B cell (primary cell): ENCODE results near the gene ACOT4. TPM values are rescaled to one million over a fixed set of nuclear protein-coding genes. Genes with fewer than 3 reads are reported as not detected.

Experiments used
- ATAC-seq: fragments of 200-7000 bp; cut with Tn5 transposase; one replicate; pipeline ENCODE4 v1.10.0; 2021; ENCODE audit warnings: low read depth, mild to moderate bottlenecking, moderate number of reproducible peaks, moderate library complexity
- CTCF ChIA-PET: fragments of 350-600 bp; sonication (Branson Sonifier 250); formaldehyde crosslinking; loops from one replicate; lab custom pipeline; 2021; ENCODE audit warnings: antibody characterized with exemption, inconsistent platforms; lab: Charles Lee
- POLR2A ChIA-PET: fragments of 350-600 bp; sonication (Branson Sonifier 250); formaldehyde crosslinking; loops from one replicate; lab custom pipeline; 2021; ENCODE audit warnings: antibody characterized with exemption; lab: Charles Lee
- DNase-seq: peaks from one replicate; pipeline ENCODE4 v3.0.0; 2013
- H2AFZ ChIP-seq: 2 replicates; pipeline ENCODE4 v1.6.1; 2012; ENCODE audit warnings: mild to moderate bottlenecking, low read depth, low read length; ENCODE audit not compliant: insufficient read depth, poor library complexity, severe bottlenecking
- H3K27ac ChIP-seq, 2 donors: 1 replicate in 1 of 2; 2 replicates in 1 of 2; pipeline ENCODE4 v1.5.1; 2012 to 2013; ENCODE audit warnings: low read length in 2 of 2, mild to moderate bottlenecking in 2 of 2, moderate library complexity in 1 of 2
- H3K27me3 ChIP-seq, 4 experiments: fragments of 200-600 bp in 1 of 4; sonication (generic) in 1 of 4; replicated peaks in 1 of 4; 1 replicate in 2 of 4; 2 replicates in 2 of 4; pipeline versions ENCODE4 v1.6.1 to v1.7.0; 2013 to 2016; ENCODE audit warnings: low read length in 3 of 4, mild to moderate bottlenecking in 2 of 4, mixed read lengths in 1 of 4, moderate library complexity in 1 of 4; ENCODE audit not compliant: insufficient read depth in 4 of 4, control insufficient read depth in 3 of 4; ENCODE audit errors: control extremely low read depth in 1 of 4
- H3K36me3 ChIP-seq, 2 experiments: replicated peaks in 1 of 2; 1 replicate in 1 of 2; 2 replicates in 1 of 2; pipeline versions ENCODE4 v1.6.1 to v1.7.1; 2013; ENCODE audit warnings: low read length in 1 of 2; ENCODE audit not compliant: insufficient read depth in 2 of 2, control insufficient read depth in 1 of 2; ENCODE audit errors: control extremely low read depth in 1 of 2, extremely low read depth in 1 of 2
- H3K4me1 ChIP-seq, 2 donors: fragments of 200-600 bp in 1 of 2; sonication (generic) in 1 of 2; 1 replicate in 1 of 2; 2 replicates in 1 of 2; pipeline versions ENCODE4 v1.5.1 to v1.6.1; 2013 to 2017; ENCODE audit warnings: low read length in 2 of 2; ENCODE audit not compliant: control insufficient read depth in 2 of 2, insufficient read depth in 2 of 2
- H3K4me2 ChIP-seq: replicated peaks from 2 replicates; pipeline ENCODE3; 2012; ENCODE audit warnings: mild to moderate bottlenecking, low read depth, low read length; ENCODE audit not compliant: poor library complexity, severe bottlenecking
- H3K4me3 ChIP-seq, 5 experiments: fragments of 200-600 bp in 1 of 5; sonication (generic) in 1 of 5; 1 replicate in 3 of 5; 2 replicates in 2 of 5; pipeline versions ENCODE4 v1.5.1 to v1.7.0; 2011 to 2016; ENCODE audit warnings: low read length in 4 of 5, mild to moderate bottlenecking in 4 of 5, low read depth in 2 of 5, control low read depth in 1 of 5, moderate library complexity in 1 of 5; ENCODE audit not compliant: insufficient read depth in 1 of 5; ENCODE audit errors: control extremely low read depth in 1 of 5, extremely low read depth in 1 of 5
- H3K79me2 ChIP-seq: fragments of 200-600 bp; sonication (generic); one replicate; pipeline ENCODE4 v1.6.0; 2016; ENCODE audit warnings: low read length; ENCODE audit not compliant: control insufficient read depth, insufficient read depth
- H3K9ac ChIP-seq: fragments of 200-600 bp; sonication (generic); 2 replicates; pipeline ENCODE4 v1.6.1; 2017; ENCODE audit warnings: mild to moderate bottlenecking, low read length, moderate library complexity
- H3K9me3 ChIP-seq, 3 donors: one replicate each; pipeline versions ENCODE4 v1.6.1 to v1.7.1; 2013; ENCODE audit warnings: low read length in 2 of 3; ENCODE audit not compliant: control insufficient read depth in 2 of 3, insufficient read depth in 1 of 3; ENCODE audit errors: control extremely low read depth in 1 of 3
- H4K20me1 ChIP-seq: 2 replicates; pipeline ENCODE4 v1.6.0; 2012; ENCODE audit warnings: mild to moderate bottlenecking, low read length; ENCODE audit not compliant: insufficient read depth, control insufficient read depth, poor library complexity, severe bottlenecking
- H3K27ac Mint-ChIP-seq: one replicate; pipeline ENCODE4 v1.8.0; 2021; ENCODE audit warnings: mixed read lengths
- H3K27me3 Mint-ChIP-seq: one replicate; pipeline ENCODE4 v1.8.0; 2021; ENCODE audit warnings: mixed read lengths
- H3K4me1 Mint-ChIP-seq: one replicate; pipeline ENCODE4 v1.8.0; 2021; ENCODE audit warnings: mixed read lengths
- H3K4me3 Mint-ChIP-seq: one replicate; pipeline ENCODE4 v1.8.0; 2021; ENCODE audit warnings: mixed read lengths
- H3K9me3 Mint-ChIP-seq: one replicate; pipeline ENCODE4 v1.8.0; 2022; ENCODE audit warnings: mixed read lengths; ENCODE audit not compliant: insufficient read depth
- EZH2 ChIP-seq: IDR thresholded peaks from 2 replicates; pipeline ENCODE4 v1.6.1; 2012; ENCODE audit warnings: borderline replicate concordance, low read depth, mild to moderate bottlenecking, moderate library complexity, low read length; ENCODE audit not compliant: insufficient read depth, poor library complexity, severe bottlenecking
- WGBS: methylation state at CpG from one replicate; pipeline ENCODE4 v1.1.5; 2013; ENCODE audit warnings: missing lambda C conversion rate; ENCODE audit not compliant: insufficient coverage; 5-methylcytosine and 5-hydroxymethylcytosine counted together
- intact Hi-C: fragments of 100-400 bp; cut with micrococcal nuclease; formaldehyde crosslinking; loops from one replicate; pipeline ENCODE4 v1.10.0; 2022
- polyA plus RNA-seq: library from polyadenylated mRNA; depleted of rRNA; stranded (reverse); fragments of >200 nt; gene quantifications from 2 replicates; pipeline ENCODE4 v1.2.3, GENCODE V29; 2012
- total RNA-seq, 2 donors: library from RNA; stranded (reverse); fragments of 120-200 nt in 1 of 2; gene quantifications; 1 replicate in 1 of 2; 2 replicates in 1 of 2; pipeline versions ENCODE4 v1.2.3 to v1.2.4, GENCODE V29; 2013 to 2022
- TF ChIP-seq, protein P1 (sequence below): fragments of 200-600 bp; IDR thresholded peaks from one replicate; pipeline ENCODE4 v1.8.0; 2022; ENCODE audit warnings: antibody characterized with exemption, mild to moderate bottlenecking

The ACOT4 gene
- total and polyA plus RNA-seq, 2 donors (not counting 1 experiment from before 2014, with no cell fraction given), result 0.19 to 0.42 TPM

- CTCF ChIA-PET, result interaction anchor here (0.5 to 5.2 kb wide), 23 partner anchors 8 to 360 kb away, joined by 3 to 105 read pairs (median 3); partner anchors contain the start of genes ACOT2, ACOT6 and DNAL1
- H2AFZ ChIP-seq, result peak overlapping the region; percentile 92
- Mint-ChIP-seq H3K4me1 (peaks cover 5% of the 10 kb centered on the region), H3K4me3 (peak overlapping the region; percentile 85), H3K27ac (no peak overlapping the region), H3K27me3 (peaks cover 24% of the 10 kb centered on the region), H3K9me3 (no peaks in the 10 kb centered on the region)
- intact Hi-C loops, result loop anchor here (1.0 to 5.0 kb wide), 5 partner anchors 11 to 194 kb away; partner anchors contain the start of genes DNAL1 and RIOX1
- peak; percentile 86 for ATAC-seq
- no peak for TF ChIP-seq EZH2
- TF ChIP-seq, protein P1, sequence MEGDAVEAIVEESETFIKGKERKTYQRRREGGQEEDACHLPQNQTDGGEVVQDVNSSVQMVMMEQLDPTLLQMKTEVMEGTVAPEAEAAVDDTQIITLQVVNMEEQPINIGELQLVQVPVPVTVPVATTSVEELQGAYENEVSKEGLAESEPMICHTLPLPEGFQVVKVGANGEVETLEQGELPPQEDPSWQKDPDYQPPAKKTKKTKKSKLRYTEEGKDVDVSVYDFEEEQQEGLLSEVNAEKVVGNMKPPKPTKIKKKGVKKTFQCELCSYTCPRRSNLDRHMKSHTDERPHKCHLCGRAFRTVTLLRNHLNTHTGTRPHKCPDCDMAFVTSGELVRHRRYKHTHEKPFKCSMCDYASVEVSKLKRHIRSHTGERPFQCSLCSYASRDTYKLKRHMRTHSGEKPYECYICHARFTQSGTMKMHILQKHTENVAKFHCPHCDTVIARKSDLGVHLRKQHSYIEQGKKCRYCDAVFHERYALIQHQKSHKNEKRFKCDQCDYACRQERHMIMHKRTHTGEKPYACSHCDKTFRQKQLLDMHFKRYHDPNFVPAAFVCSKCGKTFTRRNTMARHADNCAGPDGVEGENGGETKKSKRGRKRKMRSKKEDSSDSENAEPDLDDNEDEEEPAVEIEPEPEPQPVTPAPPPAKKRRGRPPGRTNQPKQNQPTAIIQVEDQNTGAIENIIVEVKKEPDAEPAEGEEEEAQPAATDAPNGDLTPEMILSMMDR, result peak; percentile 80
- H3K79me2 ChIP-seq, result no peaks in the 10 kb centered on the region
- 8% methylated on average over 42 of the region's 44 CpGs for WGBS
- H3K27ac ChIP-seq, result no peak overlapping the region
- H3K9ac ChIP-seq, result peak overlapping the region; percentile 74
- no peaks in the 10 kb centered on the region for H3K36me3 ChIP-seq
- H3K4me1 ChIP-seq, result peaks cover 14 to 15% of the 10 kb centered on the region in 2 donors
- POLR2A ChIA-PET, result no interaction called here
- H4K20me1 ChIP-seq, result no peaks in the 10 kb centered on the region
- peak; percentile 79 for DNase-seq
- no peaks in the 10 kb centered on the region for H3K9me3 ChIP-seq
- H3K4me3 ChIP-seq, result peak overlapping the region; percentile 0 to 72 (median 65)
- peak overlapping the region; percentile 92 for H3K4me2 ChIP-seq
- H3K27me3 ChIP-seq, result peaks cover 0 to 15% (median 3%) of the 10 kb centered on the region in 4 experiments
These were observed 41.7 kb downstream of the ACOT4 start for GRCh38 chr14:73633116-73634010.
